SKM-1 treated with dmso at 0.1 percent for 144 hours (cell line): ENCODE results near the gene CNTN3.

Experiments
- DNase-seq: peaks from one replicate; lab custom pipeline; 2025; ENCODE audit not compliant: unreplicated experiment; lab: John Stamatoyannopoulos, UW

CNTN3 gene

GRCh38 chr3:74614107-74614967 is at the start of gene CNTN3:
TSS of gene CNTN3 (minus strand) at chr3:74614659. CDS start at chr3:74521112, 93,547 bp downstream.
- no peak for DNase-seq

GRCh38 chr3:74663178-74663577 is 48.7 kb upstream of the CNTN3 start:
- no peak for DNase-seq

GRCh38 chr3:74661672-74662071 is 47.2 kb upstream of the CNTN3 start:
- peak; percentile 47 for DNase-seq

- DNase-seq: no peak
Observed at GRCh38 chr3:74651885-74652284, 37.4 kb upstream of the CNTN3 start.

GRCh38 chr3:74651292-74651691 is 36.8 kb upstream of the CNTN3 start:
- DNase-seq: no peak

GRCh38 chr3:74648107-74648506 is 33.6 kb upstream of the CNTN3 start:
- DNase-seq: no peak

- no peak for DNase-seq
Observed at GRCh38 chr3:74646094-74646493, 31.6 kb upstream of the CNTN3 start.

- no peak for DNase-seq
Observed at GRCh38 chr3:74643636-74644035, 29.2 kb upstream of the CNTN3 start.

GRCh38 chr3:74642876-74643275 is 28.4 kb upstream of the CNTN3 start:
- no peak for DNase-seq

GRCh38 chr3:74640211-74640610 is 25.8 kb upstream of the CNTN3 start:
- DNase-seq: no peak

GRCh38 chr3:74639681-74640080 is 25.2 kb upstream of the CNTN3 start:
- no peak for DNase-seq

- DNase-seq: no peak
Observed at GRCh38 chr3:74636981-74637380, 22.5 kb upstream of the CNTN3 start.

- DNase-seq: no peak
Observed at GRCh38 chr3:74633021-74633420, 18.6 kb upstream of the CNTN3 start.

GRCh38 chr3:74631351-74632140 is 17.1 kb upstream of the CNTN3 start:
- DNase-seq: no peak

GRCh38 chr3:74630602-74631001 is 16.1 kb upstream of the CNTN3 start:
- DNase-seq: no peak

- DNase-seq: no peak
Observed at GRCh38 chr3:74626011-74626410, 11.6 kb upstream of the CNTN3 start.

- no peak for DNase-seq
Observed at GRCh38 chr3:74624301-74624700, 9.8 kb upstream of the CNTN3 start.

GRCh38 chr3:74623261-74623836 is 8.9 kb upstream of the CNTN3 start:
- DNase-seq: no peak

- DNase-seq: no peak
Observed at GRCh38 chr3:74621581-74621980, 7.1 kb upstream of the CNTN3 start.

- no peak for DNase-seq
Observed at GRCh38 chr3:74617776-74618175, 3.3 kb upstream of the CNTN3 start.

GRCh38 chr3:74613521-74614106 is 845 bp downstream of the CNTN3 start:
- DNase-seq: no peak
